Medulla oblongata (tissue), 1 donor: ENCODE measurements around the gene ENO3.
"Not testable (repeated sequence)": the region's sequence is repeated elsewhere in the genome, so short reads cannot be mapped to it uniquely, and the experiment has no call there.

Source experiments
- DNase-seq: peaks from one replicate; pipeline ENCODE4 v3.0.0-alpha.2; 2015; ENCODE audit errors: extremely low spot score

The ENO3 gene

GRCh38 chr17:4950746-4951204, at the start of gene ENO3:
Gene ENO3 (plus strand): TSS chr17:4951119. CDS start chr17:4951830, 711 bp downstream.
- DNase-seq = no peak

- DNase-seq = peak; percentile 62
Observed at GRCh38 chr17:4901648-4902344, 49.1 kb upstream of the ENO3 start.

- no peak for DNase-seq
Observed at GRCh38 chr17:4902540-4902939, 48.4 kb upstream of the ENO3 start.

DNA sequence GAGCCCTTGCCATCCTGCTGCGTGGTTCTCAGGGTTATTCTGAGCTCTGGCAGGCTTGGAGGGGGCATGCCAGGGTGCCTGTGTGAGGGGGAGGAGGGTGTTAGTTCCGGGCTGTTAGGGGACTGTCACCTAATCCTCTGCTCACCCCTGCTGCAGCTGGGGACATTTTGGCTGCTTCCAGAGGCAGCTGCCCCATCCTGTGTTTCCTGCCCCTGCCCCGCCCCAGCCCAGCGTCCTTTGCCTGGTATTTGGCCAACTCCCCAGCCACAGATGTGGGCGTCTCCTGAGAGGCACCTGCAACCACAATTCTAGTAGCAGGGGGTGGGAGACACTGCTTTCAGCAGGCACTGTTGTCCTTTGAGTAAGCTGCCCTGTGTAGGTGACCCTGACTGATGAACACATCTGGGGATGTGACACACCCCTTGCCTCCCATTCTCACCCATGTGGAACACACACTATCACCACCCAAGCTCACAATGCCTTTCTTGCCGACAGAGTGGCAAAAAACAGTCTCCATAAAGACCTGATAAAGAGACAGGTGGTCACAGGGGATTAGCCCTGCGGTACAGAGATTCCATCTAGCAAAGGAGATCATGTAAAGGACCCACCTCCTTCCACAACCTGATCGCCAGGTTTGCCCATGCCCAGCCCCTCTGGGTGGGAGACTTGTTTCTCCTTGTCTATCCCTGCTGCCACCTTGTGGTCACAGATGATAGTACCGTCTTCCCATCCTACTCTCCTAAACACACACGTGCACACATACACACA, 47.7 kb upstream of the ENO3 start, which contains the start of gene CHRNE:
Gene CHRNE (minus strand): TSS at position 48 of the 768 bp plus-strand sequence. CDS start 35 bp downstream, at position 13.
- peak; percentile 87 for DNase-seq

- not testable (repeated sequence) for DNase-seq
Observed at GRCh38 chr17:4906642-4907041, 44.3 kb upstream of the ENO3 start.

DNA sequence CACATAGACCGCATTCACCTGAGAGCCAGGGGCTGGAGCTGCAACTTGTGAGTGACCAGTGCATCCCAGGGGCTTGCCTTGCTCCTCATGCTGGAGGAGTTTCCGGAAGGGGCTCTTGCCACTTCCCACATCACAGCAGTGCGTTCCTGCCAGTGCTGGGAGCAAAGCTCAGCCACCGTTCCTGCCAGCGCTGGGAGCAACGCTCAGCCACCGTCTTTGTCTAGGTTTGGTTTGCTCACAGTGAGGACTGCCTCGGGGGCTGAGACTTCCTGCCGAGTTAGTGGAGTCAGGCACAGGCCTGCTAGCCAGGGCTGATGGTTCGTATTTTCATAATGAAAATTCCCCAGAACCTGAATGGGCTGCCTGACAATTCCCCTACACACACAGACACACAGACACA, 42.6 kb upstream of the ENO3 start:
- no peak for DNase-seq

DNA sequence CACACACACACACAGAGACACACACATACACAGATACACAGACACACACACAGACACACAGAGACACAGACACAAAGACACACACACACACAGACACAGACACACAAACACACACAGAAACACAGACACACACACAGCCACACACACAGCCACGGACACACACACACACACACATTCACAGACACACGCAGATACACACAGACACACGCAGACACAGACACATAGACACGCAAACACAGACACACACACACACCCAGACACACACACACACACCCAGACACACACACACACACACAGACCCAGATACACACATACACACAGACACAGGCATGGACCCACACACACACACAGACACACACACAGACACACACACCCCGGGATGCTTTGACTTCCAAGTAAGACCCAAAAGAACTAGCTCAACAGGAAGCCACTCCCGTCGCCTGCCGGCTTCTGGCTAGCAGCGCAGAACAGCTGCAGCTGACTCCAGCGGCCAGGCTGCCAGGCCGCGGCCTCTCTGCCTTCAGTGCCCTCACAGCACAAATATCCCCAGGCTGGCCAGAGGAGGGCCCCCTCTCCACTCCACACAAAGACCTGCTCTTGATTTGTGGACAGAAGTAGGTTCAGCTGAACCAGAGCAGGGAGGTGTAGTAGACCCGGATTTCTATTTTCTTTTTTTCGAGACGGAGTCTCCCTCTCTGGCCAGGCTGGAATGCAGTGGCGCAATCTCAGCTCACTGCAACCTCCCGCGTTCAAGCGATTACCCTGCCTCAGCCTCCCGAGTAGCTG, 42.0 kb upstream of the ENO3 start:
- DNase-seq = peak; percentile 92

DNA sequence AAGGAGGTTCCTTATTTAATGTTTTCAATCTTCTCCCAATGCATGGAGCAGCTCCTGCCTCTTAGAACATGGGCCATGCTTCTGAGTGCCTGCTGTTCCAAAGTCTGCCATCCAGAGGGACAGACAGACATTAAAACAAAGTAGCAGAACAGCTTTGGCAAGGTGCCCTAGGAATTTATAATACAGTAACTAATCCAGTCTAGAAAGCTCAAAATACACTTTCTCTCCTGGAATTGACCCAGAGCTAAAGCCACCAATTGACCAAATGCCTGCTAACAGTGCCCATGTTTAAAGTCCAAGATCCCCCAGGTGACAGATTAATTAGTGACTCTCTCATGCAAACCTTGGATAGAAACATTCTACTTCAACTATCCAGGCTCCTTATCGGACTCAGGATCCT, 36.9 kb upstream of the ENO3 start:
- DNase-seq = no peak

DNA sequence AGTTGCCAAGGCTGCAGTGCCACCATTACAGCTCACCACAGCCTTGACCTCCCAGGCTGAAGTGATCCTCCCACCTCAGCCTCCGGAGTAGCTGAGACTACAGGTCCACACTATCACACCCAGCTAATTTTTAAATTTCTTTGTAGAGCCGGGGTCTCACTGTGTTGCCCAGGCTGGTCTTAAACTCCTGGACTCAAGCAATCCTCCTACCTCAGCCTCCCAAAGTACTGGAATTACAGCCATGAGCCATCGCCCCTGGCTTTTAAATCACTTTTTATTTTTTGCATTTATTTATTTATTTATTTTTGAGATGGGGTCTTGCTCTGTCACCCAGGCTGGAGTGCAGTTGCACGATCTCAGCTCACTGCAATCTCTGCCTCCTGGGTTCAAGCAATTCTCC, 36.4 kb upstream of the ENO3 start:
- DNase-seq = not testable (repeated sequence)

GRCh38 chr17:4919511-4920047, 31.3 kb upstream of the ENO3 start:
- DNase-seq = no peak

- no peak for DNase-seq
Observed at GRCh38 chr17:4920351-4921048, 30.4 kb upstream of the ENO3 start.

- DNase-seq = no peak
Observed at GRCh38 chr17:4921320-4921719, 29.6 kb upstream of the ENO3 start.

- not testable (repeated sequence) for DNase-seq
Observed at GRCh38 chr17:4926577-4927335, 24.2 kb upstream of the ENO3 start.

- DNase-seq = no peak
Observed at GRCh38 chr17:4928881-4929280, 22.0 kb upstream of the ENO3 start.

DNA sequence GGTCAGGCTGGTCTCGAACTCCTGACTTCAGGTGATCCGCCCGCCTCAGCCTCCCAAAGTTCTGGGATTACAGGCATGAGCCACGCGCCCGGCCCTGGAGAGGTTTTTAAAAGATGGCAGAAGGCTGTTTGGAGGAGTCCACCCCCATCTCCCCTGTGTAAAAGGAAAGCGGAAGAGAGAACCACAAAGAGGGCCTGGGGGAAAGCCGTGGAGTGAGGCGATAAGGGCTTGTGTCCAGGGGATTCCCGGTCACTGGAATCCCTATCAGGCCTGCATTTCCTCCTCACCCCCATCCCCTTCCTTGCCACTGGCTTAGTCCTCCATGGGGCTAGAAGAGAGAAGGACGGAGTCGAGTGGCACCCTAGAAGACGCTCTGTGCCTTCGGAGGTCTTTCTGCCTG, 19.0 kb upstream of the ENO3 start, which contains the start of gene GP1BA:
Gene GP1BA (plus strand): TSS at position 315 of the 400 bp plus-strand sequence. CDS start 328 bp downstream, outside the sequence.
- no peak for DNase-seq

- no peak for DNase-seq
Observed at GRCh38 chr17:4932756-4933155, 18.2 kb upstream of the ENO3 start.

DNA sequence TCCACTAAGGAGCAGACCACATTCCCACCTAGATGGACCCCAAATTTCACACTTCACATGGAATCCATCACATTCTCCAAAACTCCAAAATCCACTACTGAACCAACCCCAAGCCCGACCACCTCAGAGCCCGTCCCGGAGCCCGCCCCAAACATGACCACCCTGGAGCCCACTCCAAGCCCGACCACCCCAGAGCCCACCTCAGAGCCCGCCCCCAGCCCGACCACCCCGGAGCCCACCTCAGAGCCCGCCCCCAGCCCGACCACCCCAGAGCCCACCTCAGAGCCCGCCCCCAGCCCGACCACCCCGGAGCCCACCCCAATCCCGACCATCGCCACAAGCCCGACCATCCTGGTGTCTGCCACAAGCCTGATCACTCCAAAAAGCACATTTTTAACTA, 17.3 kb upstream of the ENO3 start:
- DNase-seq = no peak

DNA sequence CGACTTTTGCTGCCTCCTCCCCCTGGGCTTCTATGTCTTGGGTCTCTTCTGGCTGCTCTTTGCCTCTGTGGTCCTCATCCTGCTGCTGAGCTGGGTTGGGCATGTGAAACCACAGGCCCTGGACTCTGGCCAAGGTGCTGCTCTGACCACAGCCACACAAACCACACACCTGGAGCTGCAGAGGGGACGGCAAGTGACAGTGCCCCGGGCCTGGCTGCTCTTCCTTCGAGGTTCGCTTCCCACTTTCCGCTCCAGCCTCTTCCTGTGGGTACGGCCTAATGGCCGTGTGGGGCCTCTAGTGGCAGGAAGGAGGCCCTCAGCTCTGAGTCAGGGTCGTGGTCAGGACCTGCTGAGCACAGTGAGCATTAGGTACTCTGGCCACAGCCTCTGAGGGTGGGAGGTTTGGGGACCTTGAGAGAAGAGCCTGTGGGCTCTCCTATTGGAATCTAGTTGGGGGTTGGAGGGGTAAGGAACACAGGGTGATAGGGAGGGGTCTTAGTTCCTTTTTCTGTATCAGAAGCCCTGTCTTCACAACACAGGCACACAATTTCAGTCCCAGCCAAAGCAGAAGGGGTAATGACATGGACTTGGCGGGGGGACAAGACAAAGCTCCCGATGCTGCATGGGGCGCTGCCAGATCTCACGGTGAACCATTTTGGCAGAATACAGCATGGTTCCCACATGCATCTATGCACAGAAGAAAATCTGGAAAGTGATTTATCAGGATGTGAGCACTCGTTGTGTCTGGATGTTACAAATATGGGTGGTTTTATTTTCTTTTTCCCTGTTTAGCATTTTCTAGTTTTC, 16.5 kb upstream of the ENO3 start:
- DNase-seq = peak; percentile 30

DNA sequence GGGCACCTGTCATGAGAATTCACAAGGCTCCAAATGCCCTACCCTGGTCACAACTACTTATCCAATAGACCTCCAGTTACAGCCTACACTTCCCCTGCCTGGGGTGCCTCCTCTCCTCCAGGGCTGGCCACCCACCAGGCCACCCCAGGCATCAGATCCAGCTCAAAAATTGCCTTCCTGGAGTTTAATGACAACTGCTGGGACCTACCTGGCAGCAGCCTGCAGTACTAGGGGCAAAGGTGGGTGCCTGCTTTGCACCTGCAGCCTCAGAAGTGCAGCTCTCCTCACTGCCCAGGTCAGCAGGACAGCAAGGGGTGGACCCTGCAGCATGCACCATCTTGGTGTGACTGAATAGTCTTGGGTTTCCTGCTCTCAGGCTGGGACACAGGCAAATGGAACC, 15.3 kb upstream of the ENO3 start:
- no peak for DNase-seq

GRCh38 chr17:4936436-4936835, 14.5 kb upstream of the ENO3 start:
- no peak for DNase-seq
